Activated CD8-positive, alpha-beta memory T cell treated with anti-CD3 and anti-CD28 coated beads for 24 hours (primary cell): Measurements from ENCODE around the gene CPA1.

Source experiments
- DNase-seq: peaks from one replicate; pipeline ENCODE4 v3.0.0-alpha.2; 2020

The CPA1 gene

DNA sequence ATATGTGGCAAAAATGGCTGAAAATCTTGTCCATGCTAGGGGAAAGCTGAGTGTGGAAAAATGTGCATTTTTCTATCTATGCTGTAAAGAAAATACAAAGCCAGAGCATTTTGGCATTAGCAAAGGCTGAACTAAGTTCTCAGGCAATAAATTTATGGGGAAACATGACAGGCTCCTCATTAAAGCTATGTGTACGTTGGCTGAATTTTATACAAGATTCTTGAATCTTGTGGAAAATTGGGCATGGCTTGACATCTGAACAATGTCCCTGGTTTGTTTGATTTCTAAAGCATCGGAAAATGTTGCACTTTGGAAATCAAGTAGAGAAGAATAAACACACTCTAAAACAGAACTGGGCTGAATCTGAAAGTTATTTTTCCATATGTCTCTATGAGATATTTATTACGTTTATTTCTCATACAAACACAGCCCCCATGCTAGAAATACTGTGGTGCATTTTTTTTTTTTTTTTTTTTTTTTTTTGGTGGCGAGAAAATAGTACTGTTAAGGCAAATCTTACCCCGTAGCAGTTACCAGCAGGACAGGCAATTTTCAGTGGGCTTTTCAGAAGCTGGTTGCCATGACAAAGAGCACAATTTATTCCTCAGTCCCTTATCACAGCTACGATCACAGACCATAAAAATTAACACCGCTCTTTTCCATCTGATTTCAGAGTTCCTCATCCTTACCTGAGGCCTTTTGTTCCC lies 16.9 kb downstream of the CPA1 start:
- DNase-seq: no peak

DNA sequence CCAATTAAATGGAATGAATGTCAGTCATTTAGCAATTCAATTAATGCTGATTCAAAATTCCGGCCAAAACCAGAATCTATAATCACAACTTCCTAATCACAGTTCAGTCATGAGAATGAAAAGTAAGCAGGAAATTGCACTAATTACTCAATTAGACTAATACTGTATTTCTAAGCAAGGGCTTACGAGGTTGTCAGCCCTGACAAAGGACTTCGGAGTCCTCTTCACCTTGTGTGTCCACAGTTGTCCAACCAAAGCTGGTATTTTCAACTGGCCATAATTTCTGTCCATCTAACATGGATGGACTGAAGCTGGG lies 17.4 kb downstream of the CPA1 start:
- DNase-seq: no peak

GRCh38 chr7:130398526-130399090 lies 18.3 kb downstream of the CPA1 start:
- no peak for DNase-seq

DNA sequence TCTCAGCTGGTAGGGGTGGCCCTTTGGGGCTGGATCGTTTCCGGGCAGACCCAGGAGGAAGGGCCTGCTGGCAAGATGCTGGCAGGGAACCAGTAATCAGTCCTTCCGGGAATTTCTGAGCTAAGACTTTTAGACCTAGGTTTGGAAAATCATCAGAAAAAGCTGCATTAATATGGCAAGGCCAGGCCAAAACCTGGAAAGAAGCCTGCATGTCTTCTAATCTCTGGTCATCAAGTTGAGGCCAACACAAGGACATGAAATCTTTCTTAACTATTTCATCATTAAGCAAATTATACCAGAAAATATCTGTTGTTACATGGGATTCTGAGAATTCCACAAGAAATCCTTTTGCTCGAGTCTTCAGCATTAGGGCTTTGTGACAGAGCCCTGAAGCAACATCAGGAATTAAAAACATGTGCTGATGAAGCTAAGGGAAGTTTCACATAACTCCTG lies 19.9 kb downstream of the CPA1 start:
- no peak for DNase-seq

DNA sequence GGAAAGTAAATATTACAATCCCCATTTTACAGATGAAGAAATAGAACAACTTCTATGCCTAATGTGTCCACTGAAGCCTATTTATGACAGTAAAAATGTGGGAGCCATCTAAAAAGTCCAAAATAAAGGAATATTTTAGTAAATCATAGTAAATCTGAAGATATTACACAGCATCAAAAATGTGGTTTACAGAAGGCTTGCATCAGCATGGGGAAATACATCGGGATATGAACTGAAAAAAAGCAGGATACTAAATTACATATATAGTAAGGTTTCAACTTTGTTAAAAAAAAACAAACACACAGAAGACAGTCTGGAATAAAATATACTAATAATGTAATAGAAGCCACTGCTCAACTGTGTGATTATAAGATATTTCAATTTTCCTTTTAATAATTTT lies 20.8 kb downstream of the CPA1 start:
- DNase-seq: no peak

GRCh38 chr7:130401578-130401977 lies 21.3 kb downstream of the CPA1 start:
- DNase-seq: no peak

GRCh38 chr7:130405003-130405402 lies 24.7 kb downstream of the CPA1 start:
- no peak for DNase-seq

DNA sequence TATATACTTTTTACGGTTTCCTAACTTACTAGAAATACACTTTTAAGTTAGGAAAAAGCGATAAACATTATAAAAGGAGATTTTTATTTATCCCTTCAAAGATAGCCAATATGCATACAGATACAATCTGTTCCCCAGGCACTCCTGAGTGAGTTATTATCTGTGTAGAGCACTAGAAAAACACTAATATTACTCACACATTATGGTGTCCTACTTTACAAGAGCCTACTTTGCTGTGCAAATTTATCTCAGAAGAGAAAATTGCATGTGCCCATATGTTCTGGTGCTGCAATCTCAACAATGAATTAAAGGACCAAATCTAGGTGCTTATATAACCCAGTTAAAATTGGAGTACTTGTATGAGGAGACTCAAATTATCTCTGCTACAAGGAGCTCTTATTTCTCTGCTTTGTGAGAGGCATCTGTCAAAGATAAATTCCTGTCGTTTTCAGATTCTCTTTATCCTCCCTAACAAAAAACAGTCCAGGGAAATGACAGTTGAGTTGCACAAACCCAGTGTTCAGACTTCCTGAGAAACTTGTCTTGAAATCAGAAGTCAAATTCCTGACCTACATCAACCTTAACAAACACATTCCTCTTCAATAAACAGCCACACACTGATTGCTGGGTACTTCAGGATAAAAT lies 28.9 kb downstream of the CPA1 start:
- no peak for DNase-seq

GRCh38 chr7:130409712-130410072 lies 29.4 kb downstream of the CPA1 start:
- no peak for DNase-seq

- DNase-seq: no peak
Observed at GRCh38 chr7:130410868-130411541, 30.7 kb downstream of the CPA1 start.

DNA sequence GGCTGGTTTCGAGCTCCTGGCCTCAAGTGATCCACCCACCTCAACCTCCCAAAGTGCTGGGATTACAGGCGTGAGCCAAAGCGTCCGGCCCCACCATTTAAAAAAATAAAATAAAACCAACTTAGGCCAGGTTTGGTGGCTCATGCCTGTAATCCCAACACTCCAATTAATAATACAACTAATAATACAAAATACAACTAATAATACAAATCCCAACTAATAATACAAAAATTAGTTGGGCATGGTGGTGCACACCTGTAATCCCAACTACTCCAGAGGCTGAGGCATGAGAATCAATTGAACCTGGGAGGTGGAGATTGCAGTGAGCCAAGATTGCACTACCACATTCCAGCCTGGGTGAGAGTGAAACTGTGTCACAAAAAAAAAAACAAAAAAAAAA lies 32.9 kb downstream of the CPA1 start:
- no peak for DNase-seq

GRCh38 chr7:130415006-130415405 lies 34.7 kb downstream of the CPA1 start:
- DNase-seq: no peak

GRCh38 chr7:130417213-130417612 lies 36.9 kb downstream of the CPA1 start:
- no peak for DNase-seq

DNA sequence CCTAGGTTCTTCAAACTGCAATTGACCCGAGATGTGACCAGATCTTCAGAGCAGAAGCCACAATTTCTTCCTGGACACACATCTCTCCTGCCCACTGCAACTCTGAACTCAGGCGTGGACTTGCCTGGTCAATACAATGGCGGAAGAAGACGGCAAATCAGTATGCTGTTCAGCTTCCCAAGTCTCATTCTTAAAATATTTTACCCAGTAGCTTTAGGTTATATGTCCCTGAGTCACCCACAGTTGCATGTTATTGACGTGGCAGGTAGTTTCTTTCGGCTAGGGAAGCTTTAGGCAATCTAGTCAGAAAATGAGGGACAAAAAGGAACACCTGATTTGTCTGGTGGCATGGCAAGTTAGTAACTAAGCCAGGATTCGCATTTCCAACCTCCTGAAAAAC lies 38.0 kb downstream of the CPA1 start:
- no peak for DNase-seq

GRCh38 chr7:130419658-130420057 lies 39.4 kb downstream of the CPA1 start:
- no peak for DNase-seq

- no peak for DNase-seq
Observed at GRCh38 chr7:130420943-130421578, 40.8 kb downstream of the CPA1 start.

- DNase-seq: no peak
Observed at GRCh38 chr7:130421684-130422083, 41.4 kb downstream of the CPA1 start.

GRCh38 chr7:130423501-130424037 lies 43.3 kb downstream of the CPA1 start:
- no peak for DNase-seq

DNA sequence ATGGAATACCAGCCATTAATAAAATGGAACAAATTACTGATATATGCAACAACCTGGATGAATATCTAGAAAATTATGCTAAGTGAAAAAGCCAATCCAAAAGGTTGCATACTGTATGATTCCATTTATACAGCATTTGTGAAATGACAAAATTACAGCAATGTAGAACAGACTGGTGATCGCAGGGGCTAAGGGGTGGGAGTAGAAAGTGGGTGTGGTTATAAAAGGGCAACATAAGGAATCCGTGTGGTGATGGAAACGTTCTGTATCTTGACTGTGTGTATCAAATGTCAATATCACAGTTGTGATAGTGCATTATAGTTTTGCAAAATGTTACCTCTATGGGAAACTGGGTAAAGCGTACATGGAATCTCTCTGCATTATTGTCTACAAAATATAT lies 45.5 kb downstream of the CPA1 start:
- no peak for DNase-seq

DNA sequence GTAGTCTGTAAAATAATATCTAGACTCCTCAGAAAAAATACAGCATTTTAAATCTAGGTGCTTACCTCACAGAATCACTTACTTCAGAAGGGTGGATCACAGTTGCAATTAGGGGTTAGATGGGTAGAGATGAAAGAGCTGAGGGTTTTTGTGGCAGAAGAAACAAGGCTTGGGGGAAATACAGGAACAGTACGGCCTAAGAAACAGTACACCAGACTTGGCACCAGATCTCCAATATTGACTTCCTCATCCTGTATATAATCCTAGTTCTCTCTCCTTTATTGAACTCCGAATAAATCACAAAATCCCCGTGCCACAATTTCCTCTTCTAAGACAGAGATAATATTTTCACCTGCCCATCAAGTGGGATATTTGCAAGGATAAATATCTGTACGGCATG lies 46.3 kb downstream of the CPA1 start:
- no peak for DNase-seq

DNA sequence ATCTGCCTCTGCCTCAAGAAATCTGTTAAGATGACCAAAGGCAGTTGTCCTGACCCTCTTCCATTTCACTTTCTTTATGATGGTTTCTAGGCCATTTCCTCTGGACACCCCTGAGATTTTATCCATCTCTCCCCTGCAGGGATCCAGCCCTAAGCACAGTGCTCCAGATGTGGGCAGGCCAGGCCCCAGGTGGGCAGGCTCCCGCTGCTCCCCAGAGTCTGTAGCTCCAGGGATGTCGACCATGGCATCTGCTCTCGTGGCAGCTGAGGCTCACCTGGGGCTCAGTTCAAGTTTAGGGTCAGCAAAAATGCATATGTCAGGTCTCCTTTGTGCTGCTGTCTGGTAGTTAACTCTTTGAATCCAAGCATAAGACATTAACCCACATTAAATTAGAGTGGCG lies 48.7 kb downstream of the CPA1 start:
- DNase-seq: no peak

GRCh38 chr7:130430115-130430514 lies 49.8 kb downstream of the CPA1 start:
- no peak for DNase-seq
